ENCODE data around the gene S1PR5.

S1PR5 gene

GRCh38 chr19:10473192-10473591 is 44.1 kb downstream of the S1PR5 start:
- no peak for TF ChIP-seq CTCF (IDR thresholded peaks at IDR 0.05; ENCODE audit: insufficient read depth, low read length, missing control alignments)
- CTCF ChIA-PET, result interaction anchor here (0.8 to 2.6 kb wide), 5 partner anchors 10 to 227 kb away, joined by 3 to 20 read pairs (median 4); no protein-coding TSS in a partner anchor
- POLR2A ChIA-PET, result no interaction called here
- H3K4me3 ChIP-seq (ENCODE audit: low read depth, low read length), result no peak overlapping the region
- no peak for DNase-seq (ENCODE audit: low read depth, low spot score)

GRCh38 chr19:10471909-10472308 is 45.3 kb downstream of the S1PR5 start:
- ChIA-PET POLR2A (no interaction called here), CTCF (interaction anchor here (0.8 to 2.6 kb wide), 8 partner anchors 12 to 226 kb away, joined by 3 to 20 read pairs (median 4); no protein-coding TSS in a partner anchor)
- peak; percentile 30 for TF ChIP-seq CTCF (IDR thresholded peaks at IDR 0.05; ENCODE audit: insufficient read depth, low read length, missing control alignments)
- H3K4me3 ChIP-seq (ENCODE audit: low read depth, low read length), result no peak overlapping the region
- DNase-seq (ENCODE audit: low read depth, low spot score), result no peak

GRCh38 chr19:10468133-10468532 is 49.1 kb downstream of the S1PR5 start:
- DNase-seq (ENCODE audit: low read depth, low spot score), result no peak
- no peak for TF ChIP-seq CTCF (IDR thresholded peaks at IDR 0.05; ENCODE audit: insufficient read depth, low read length, missing control alignments)
- ChIA-PET CTCF (no interaction called here), POLR2A (no interaction called here)
- no peak overlapping the region for H3K4me3 ChIP-seq (ENCODE audit: low read depth, low read length)

- ChIA-PET POLR2A (no interaction called here), CTCF (interaction anchor here (1.8 kb wide), 2 partner anchors 8 to 12 kb away, joined by 6 to 7 read pairs; no protein-coding TSS in a partner anchor)
- no peak for TF ChIP-seq CTCF (IDR thresholded peaks at IDR 0.05; ENCODE audit: insufficient read depth, low read length, missing control alignments)
- no peak overlapping the region for H3K4me3 ChIP-seq (ENCODE audit: low read depth, low read length)
- DNase-seq (ENCODE audit: low read depth, low spot score), result no peak
These were observed 50.0 kb downstream of the S1PR5 start for GRCh38 chr19:10467104-10467706.

GRCh38 chr19:10464456-10464855 is 52.8 kb downstream of the S1PR5 start:
- no peak for TF ChIP-seq CTCF (IDR thresholded peaks at IDR 0.05; ENCODE audit: insufficient read depth, low read length, missing control alignments)
- POLR2A ChIA-PET, result no interaction called here
- DNase-seq (ENCODE audit: low read depth, low spot score), result no peak
- CTCF ChIA-PET, result interaction anchor here (0.8 to 1.1 kb wide), 3 partner anchors 11 to 48 kb away, joined by 3 to 4 read pairs (median 3); no protein-coding TSS in a partner anchor
- no peak overlapping the region for H3K4me3 ChIP-seq (ENCODE audit: low read depth, low read length)

All from AG04449 (cell line).